ENCODE data around the gene PNMA8B. TPM values are rescaled to one million over a fixed set of nuclear protein-coding genes. Genes with fewer than 3 reads are reported as not detected.

The PNMA8B gene
- total and polyA plus RNA-seq, 2 experiments from 2014 or later, result 0.20 to 0.65 TPM

DNA sequence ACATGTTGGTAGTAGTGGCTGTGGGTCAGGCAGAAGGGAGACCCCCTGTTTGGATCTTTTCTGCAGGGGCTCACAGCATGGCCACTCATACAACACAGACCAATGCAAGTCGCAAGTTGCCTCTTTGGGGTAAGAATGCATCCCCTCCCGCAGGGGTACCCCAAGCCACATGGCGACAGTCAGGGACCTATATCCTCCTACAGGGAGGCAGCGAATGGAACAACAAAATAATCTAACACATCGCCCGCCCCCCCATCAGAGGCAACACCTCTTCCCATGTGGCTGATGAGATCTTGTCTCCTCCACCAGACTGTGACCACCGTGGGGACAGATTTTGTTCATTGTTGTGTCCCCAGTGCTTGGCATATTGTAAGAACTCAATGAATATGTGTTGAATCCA, 40.7 kb upstream of the PNMA8B start:
- no peak for DNase-seq
- no peaks in the 10 kb centered on the region for H3K79me2 ChIP-seq (ENCODE audit: insufficient read depth)
- no peaks in the 10 kb centered on the region for H3F3A ChIP-seq (ENCODE audit: insufficient read depth)
- H3K27me3 ChIP-seq (replicated peaks; ENCODE audit: insufficient read depth), result no peaks in the 10 kb centered on the region
- H3K9ac ChIP-seq, result no peak overlapping the region
- no peaks in the 10 kb centered on the region for H3K4me1 ChIP-seq (ENCODE audit: insufficient read depth)
- no peak for TF ChIP-seq EZH2phosphoT487 (IDR thresholded peaks at IDR 0.05; ENCODE audit: insufficient read depth, low read depth)
- TF ChIP-seq EZH2 (IDR thresholded peaks at IDR 0.05; ENCODE audit: insufficient read depth, poor library complexity, severe bottlenecking), result no peak
- H3K36me3 ChIP-seq (ENCODE audit: low read depth), result no peaks in the 10 kb centered on the region
- H4K20me1 ChIP-seq (ENCODE audit: insufficient read depth), result no peaks in the 10 kb centered on the region
- H3K4me3 ChIP-seq, result no peak overlapping the region
- no peak overlapping the region for H3K4me2 ChIP-seq (ENCODE audit: unreplicated experiment)
- H3K9me2 ChIP-seq (ENCODE audit: insufficient read depth), result no peaks in the 10 kb centered on the region
- in situ Hi-C loops (cut with MboI), result no loop called here
- H3K27ac ChIP-seq, result no peak overlapping the region
- WGBS, 2 experiments (ENCODE audit: low coverage in 1 of 2, low lambda C conversion rate in 2 of 2, missing lambda C conversion rate in 2 of 2), result 77 to 79% methylated on average over 7 of the region's 7 CpGs
- no peaks in the 10 kb centered on the region for H3K9me3 ChIP-seq (ENCODE audit: low read depth)
- H2AFZ ChIP-seq, result no peak overlapping the region

DNA sequence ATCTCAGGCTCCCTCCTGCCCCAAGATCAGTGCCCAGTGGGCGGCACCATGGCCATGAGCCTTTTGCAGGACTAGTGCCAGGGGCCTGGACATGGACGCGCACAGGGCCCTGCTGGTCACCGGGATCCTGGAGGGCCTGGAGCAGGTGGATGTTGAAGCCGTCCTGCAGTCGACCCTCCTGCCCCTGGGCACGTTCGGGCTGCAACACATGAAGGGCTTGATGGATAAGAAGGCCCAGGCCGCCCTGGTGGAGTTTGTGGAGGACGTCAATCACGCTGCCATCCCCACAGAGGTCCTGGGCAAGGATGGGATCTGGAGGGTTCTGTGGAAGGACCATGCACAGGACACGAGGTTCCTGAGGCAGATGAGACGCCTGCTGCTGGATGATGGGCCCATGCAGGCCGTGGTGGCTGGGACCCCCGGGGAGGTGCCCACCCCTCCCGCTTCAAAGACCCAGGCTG, 38.0 kb upstream of the PNMA8B start:
- in situ Hi-C loops (cut with MboI), result no loop called here
- Histone ChIP-seq H4K20me1 (ENCODE audit: insufficient read depth) (no peaks in the 10 kb centered on the region), H3K79me2 (ENCODE audit: insufficient read depth) (no peaks in the 10 kb centered on the region), H3K4me1 (ENCODE audit: insufficient read depth) (peaks cover 4% of the 10 kb centered on the region), H3K27me3 (replicated peaks; ENCODE audit: insufficient read depth) (no peaks in the 10 kb centered on the region), H3K36me3 (ENCODE audit: low read depth) (no peaks in the 10 kb centered on the region), H3K27ac (no peak overlapping the region), H3K4me2 (ENCODE audit: unreplicated experiment) (no peak overlapping the region), H3K4me3 (no peak overlapping the region), H3K9me3 (ENCODE audit: low read depth) (no peaks in the 10 kb centered on the region), H2AFZ (no peak overlapping the region), H3K9ac (no peak overlapping the region), H3F3A (ENCODE audit: insufficient read depth) (no peaks in the 10 kb centered on the region), H3K9me2 (ENCODE audit: insufficient read depth) (no peaks in the 10 kb centered on the region)
- DNase-seq, result no peak
- WGBS, 2 experiments (ENCODE audit: low coverage in 1 of 2, low lambda C conversion rate in 2 of 2, missing lambda C conversion rate in 2 of 2), result 80 to 81% methylated on average over 14 to 16 of the region's 16 CpGs
- TF ChIP-seq EZH2phosphoT487 (IDR thresholded peaks at IDR 0.05; ENCODE audit: insufficient read depth, low read depth), result no peak
- TF ChIP-seq EZH2 (IDR thresholded peaks at IDR 0.05; ENCODE audit: insufficient read depth, poor library complexity, severe bottlenecking), result no peak

DNA sequence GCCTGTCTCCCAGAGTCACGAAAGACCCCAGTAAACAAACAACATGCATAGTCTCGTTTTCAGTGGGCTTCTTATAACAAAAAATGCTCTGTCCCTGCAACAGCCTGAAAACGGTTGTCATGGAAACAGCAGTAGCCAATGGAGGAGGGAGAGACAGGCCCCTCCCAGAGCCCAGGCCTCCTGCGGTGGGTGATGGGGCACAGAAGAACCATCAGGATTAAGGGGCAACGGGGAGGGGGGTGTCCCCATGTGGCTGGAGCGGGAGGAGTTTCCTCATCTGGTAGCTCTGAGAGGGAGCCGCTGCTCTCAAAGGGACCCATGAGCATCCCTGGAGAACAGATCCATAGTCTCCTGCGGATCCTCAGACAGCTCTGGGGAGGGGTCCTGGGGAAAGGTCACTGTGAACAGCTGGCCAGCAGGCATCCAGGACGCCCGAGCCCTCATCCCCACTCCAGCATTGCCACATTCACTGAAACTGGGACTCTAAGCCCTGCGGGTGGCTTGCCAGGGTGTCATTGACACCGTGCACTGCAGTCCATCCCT, 37.5 kb upstream of the PNMA8B start:
- H3K79me2 ChIP-seq (ENCODE audit: insufficient read depth), result no peaks in the 10 kb centered on the region
- no peaks in the 10 kb centered on the region for H4K20me1 ChIP-seq (ENCODE audit: insufficient read depth)
- H3K4me1 ChIP-seq (ENCODE audit: insufficient read depth), result peaks cover 4% of the 10 kb centered on the region
- H2AFZ ChIP-seq, result no peak overlapping the region
- H3K4me2 ChIP-seq (ENCODE audit: unreplicated experiment), result no peak overlapping the region
- H3K9me2 ChIP-seq (ENCODE audit: insufficient read depth), result no peaks in the 10 kb centered on the region
- in situ Hi-C loops (cut with MboI), result no loop called here
- WGBS, 2 experiments (ENCODE audit: low coverage in 1 of 2, low lambda C conversion rate in 2 of 2, missing lambda C conversion rate in 2 of 2), result 59 to 66% methylated on average over 11 to 12 of the region's 12 CpGs
- no peaks in the 10 kb centered on the region for H3K27me3 ChIP-seq (replicated peaks; ENCODE audit: insufficient read depth)
- no peak overlapping the region for H3K4me3 ChIP-seq
- H3K36me3 ChIP-seq (ENCODE audit: low read depth), result no peaks in the 10 kb centered on the region
- no peak overlapping the region for H3K9ac ChIP-seq
- TF ChIP-seq EZH2 (IDR thresholded peaks at IDR 0.05; ENCODE audit: insufficient read depth, poor library complexity, severe bottlenecking), result no peak
- no peak for TF ChIP-seq EZH2phosphoT487 (IDR thresholded peaks at IDR 0.05; ENCODE audit: insufficient read depth, low read depth)
- no peak for DNase-seq
- H3F3A ChIP-seq (ENCODE audit: insufficient read depth), result no peaks in the 10 kb centered on the region
- no peak overlapping the region for H3K27ac ChIP-seq
- no peaks in the 10 kb centered on the region for H3K9me3 ChIP-seq (ENCODE audit: low read depth)

DNA sequence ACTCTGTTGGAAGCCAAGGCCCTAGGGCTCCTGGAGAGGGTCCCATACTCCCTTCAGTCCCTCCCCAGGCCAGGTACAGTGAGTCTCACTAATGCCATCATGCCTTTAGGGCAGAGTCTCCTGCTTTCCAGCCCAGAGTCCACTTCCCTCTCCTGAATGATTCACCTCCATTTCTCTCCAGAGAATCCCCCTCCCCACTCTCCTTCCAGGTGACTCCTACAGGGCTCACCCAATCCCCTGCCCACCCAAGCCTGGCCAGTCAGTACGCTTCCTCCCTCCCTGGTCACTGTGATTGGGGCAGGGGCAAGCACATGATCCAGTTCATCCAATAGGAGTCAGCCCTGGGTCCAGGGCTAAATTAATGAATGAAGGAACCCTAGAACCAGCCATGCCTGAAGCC, 35.0 kb upstream of the PNMA8B start:
- H3K4me2 ChIP-seq (ENCODE audit: unreplicated experiment), result peak overlapping the region; percentile 29
- H3K4me1 ChIP-seq (ENCODE audit: insufficient read depth), result peaks cover 4% of the 10 kb centered on the region
- no peaks in the 10 kb centered on the region for H3K9me2 ChIP-seq (ENCODE audit: insufficient read depth)
- no peak overlapping the region for H3K9ac ChIP-seq
- TF ChIP-seq EZH2 (IDR thresholded peaks at IDR 0.05; ENCODE audit: insufficient read depth, poor library complexity, severe bottlenecking) (no peak), EZH2phosphoT487 (IDR thresholded peaks at IDR 0.05; ENCODE audit: insufficient read depth, low read depth) (no peak)
- no peaks in the 10 kb centered on the region for H3K36me3 ChIP-seq (ENCODE audit: low read depth)
- H3F3A ChIP-seq (ENCODE audit: insufficient read depth), result no peaks in the 10 kb centered on the region
- H4K20me1 ChIP-seq (ENCODE audit: insufficient read depth), result no peaks in the 10 kb centered on the region
- no peaks in the 10 kb centered on the region for H3K27me3 ChIP-seq (replicated peaks; ENCODE audit: insufficient read depth)
- 100% methylated on average over 1 of the region's 1 CpG for WGBS, 2 experiments (ENCODE audit: low coverage in 1 of 2, low lambda C conversion rate in 2 of 2, missing lambda C conversion rate in 2 of 2)
- H3K79me2 ChIP-seq (ENCODE audit: insufficient read depth), result no peaks in the 10 kb centered on the region
- H3K9me3 ChIP-seq (ENCODE audit: low read depth), result no peaks in the 10 kb centered on the region
- H3K4me3 ChIP-seq, result 0 out of 2 replicates have a peak overlapping the region, but pooled peaks have one; percentile 3
- in situ Hi-C loops (cut with MboI), result no loop called here
- no peak overlapping the region for H3K27ac ChIP-seq
- H2AFZ ChIP-seq, result peak overlapping the region; percentile 60; the same call in 1 of the 2 replicates
- peak; percentile 34 for DNase-seq
